H1 (cell line): Measurements from ENCODE around the gene BUB1B. TPM values are rescaled to one million over a fixed set of nuclear protein-coding genes. Genes with fewer than 3 reads are reported as not detected.

ENCODE experiments used
- CHD7 ChIP-seq: fragments of 300-600 bp; sonication (generic); IDR thresholded peaks from 2 replicates; pipeline ENCODE4 v1.7.1; 2012; ENCODE audit warnings: low read length, moderate library complexity, mild to moderate bottlenecking, inconsistent platforms; ENCODE audit not compliant: insufficient replicate concordance
- HDAC6 ChIP-seq: IDR thresholded peaks from one replicate; pipeline ENCODE4 v1.7.1; 2012; ENCODE audit warnings: low read depth, mild to moderate bottlenecking, inconsistent platforms, low read length, moderate library complexity
- KDM5A ChIP-seq: fragments of 200-600 bp; IDR thresholded peaks from 2 replicates; pipeline ENCODE4 v1.7.1; 2012; ENCODE audit warnings: mild to moderate bottlenecking, low read length, inconsistent platforms, mixed read lengths
- PHF8 ChIP-seq: fragments of 200-600 bp; sonication (generic); conservative IDR thresholded peaks from 2 replicates; pipeline ENCODE4 v1.7.1; 2012; ENCODE audit warnings: low read depth, mild to moderate bottlenecking, inconsistent platforms, low read length, moderate library complexity
- TCF12 ChIP-seq: IDR thresholded peaks from 2 replicates; pipeline ENCODE4 v1.6.1; 2011; ENCODE audit warnings: low read depth, mild to moderate bottlenecking, low read length
- polyA plus RNA-seq, 7 experiments: library from polyadenylated mRNA; depleted of rRNA in 3 of 7; stranded (reverse) in 5 of 7; unstranded in 2 of 7; fragments of >200 nt in 5 of 7; fragments of 200-250 nt in 2 of 7; gene quantifications; 1 replicate in 5 of 7; 2 replicates in 1 of 7; 4 replicates in 1 of 7; pipeline versions ENCODE4 v1.2.1 to v1.2.3, GENCODE V29; 2011 to 2013; ENCODE audit warnings: missing spikeins in 2 of 7, mixed read lengths in 2 of 7
- total RNA-seq: library from RNA; stranded (reverse); fragmentation: NEBNext Ultra II Directional; extraction: Animal tissue kit (Norgen Biotek cat#: 25700); gene quantifications from 2 replicates; pipeline ENCODE4 v1.2.1, GENCODE V29; 2021

Gene BUB1B
- total and polyA plus RNA-seq, 2 of the 8 experiments (the other 6 are each of a cell fraction or from before 2014, with no cell fraction given) = 48.9 to 144 TPM

GRCh38 chr15:40259021-40259420 is 98.2 kb downstream of the BUB1B start (continued):
- TF ChIP-seq CHD7 (no peak), HDAC6 (no peak), PHF8 (no peak), KDM5A (no peak), TCF12 (no peak)
